Uterine smooth muscle cell (primary cell): Measurements from ENCODE around the gene UGT2A1. TPM values are rescaled to one million over a fixed set of nuclear protein-coding genes. Genes with fewer than 3 reads are reported as not detected.

ENCODE experiments used
- total RNA-seq: library from RNA; depleted of rRNA; stranded (reverse); fragments of >200 nt; gene quantifications from 2 replicates; pipeline ENCODE4 v1.2.3, GENCODE V29; 2014

Gene UGT2A1
- not detected in 2 replicates for total RNA-seq

DNA sequence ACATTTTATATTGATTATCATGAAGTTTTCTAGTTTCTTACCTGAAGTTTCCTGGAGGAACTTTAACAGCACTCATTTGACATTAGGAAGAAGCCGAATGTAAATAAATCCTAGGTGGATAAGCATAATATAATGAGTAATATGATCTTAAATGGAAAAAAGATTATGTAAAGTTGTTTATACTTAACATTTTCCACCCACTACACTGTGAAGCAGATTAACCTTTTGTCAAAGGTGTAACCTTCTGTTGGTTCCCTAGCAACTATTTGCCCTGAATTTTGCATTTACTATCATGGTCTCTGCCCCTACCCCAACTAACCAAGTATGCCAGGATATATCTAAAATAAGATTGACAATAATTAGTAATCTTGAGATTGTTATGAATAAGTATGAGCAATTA is at the start of gene UGT2A1:
Gene UGT2A1, minus strand, starts transcription at position 101 of the 400 bp plus-strand sequence. CDS start 5,603 bp downstream, outside the sequence.

GRCh38 chr4:69639542-69639941 is 13.5 kb downstream of the UGT2A1 start, which contains the start of gene UGT2A2:
Gene UGT2A2, minus strand, starts transcription at chr4:69639642. Its CDS starts 2 bp downstream, at chr4:69639640.

Other genes with a start within 250 kb of the UGT2A1 start
- gene UGT2B4, start 157.3 kb downstream of the UGT2A1 start, total RNA-seq, result not detected in 2 replicates
- not detected in 2 replicates for gene UGT2A2, start 13.6 kb downstream of the UGT2A1 start, total RNA-seq
- 0.12 and 0.66 TPM in 2 replicates for gene SULT1B1, start 107.4 kb upstream of the UGT2A1 start, total RNA-seq
- 0.33 and 0.50 TPM in 2 replicates for gene SULT1E1, start 206.9 kb upstream of the UGT2A1 start, total RNA-seq